KG1 (cell line): ENCODE measurements around the gene SYNGR1.

Experiments used
- DNase-seq: peaks from one replicate; lab custom pipeline; 2025; lab: John Stamatoyannopoulos, UW

Gene SYNGR1

GRCh38 chr22:39369186-39369585 lies 19.4 kb downstream of the SYNGR1 start:
- no peak for DNase-seq

- DNase-seq: no peak
These were observed 19.8 kb downstream of the SYNGR1 start for GRCh38 chr22:39369586-39369985.

GRCh38 chr22:39371732-39372131 lies 21.9 kb downstream of the SYNGR1 start:
- DNase-seq: no peak

GRCh38 chr22:39374191-39374590 lies 24.4 kb downstream of the SYNGR1 start:
- DNase-seq: no peak

GRCh38 chr22:39374801-39375200 lies 25.0 kb downstream of the SYNGR1 start:
- DNase-seq: no peak

GRCh38 chr22:39375646-39376045 lies 25.9 kb downstream of the SYNGR1 start:
- no peak for DNase-seq

GRCh38 chr22:39379756-39380730 lies 30.3 kb downstream of the SYNGR1 start:
- DNase-seq: no peak

- DNase-seq: no peak
These were observed 31.4 kb downstream of the SYNGR1 start for GRCh38 chr22:39381009-39381755.

- DNase-seq: no peak
These were observed 32.1 kb downstream of the SYNGR1 start for GRCh38 chr22:39381930-39382329.

GRCh38 chr22:39382410-39382809 lies 32.6 kb downstream of the SYNGR1 start:
- no peak for DNase-seq

GRCh38 chr22:39383841-39384625 lies 34.2 kb downstream of the SYNGR1 start:
- DNase-seq: no peak

GRCh38 chr22:39384750-39385480 lies 35.1 kb downstream of the SYNGR1 start:
- DNase-seq: no peak

- no peak for DNase-seq
These were observed 38.6 kb downstream of the SYNGR1 start for GRCh38 chr22:39388261-39389011.

GRCh38 chr22:39389420-39389819 lies 39.6 kb downstream of the SYNGR1 start:
- DNase-seq: no peak

- no peak for DNase-seq
These were observed 42.7 kb downstream of the SYNGR1 start for GRCh38 chr22:39392341-39392948.

- no peak for DNase-seq
These were observed 46.4 kb downstream of the SYNGR1 start for GRCh38 chr22:39395936-39396796.

GRCh38 chr22:39396797-39397195 lies 47.0 kb downstream of the SYNGR1 start:
- DNase-seq: no peak

- no peak for DNase-seq
These were observed 51.5 kb downstream of the SYNGR1 start for GRCh38 chr22:39401301-39401631.

GRCh38 chr22:39405346-39406085 lies 55.7 kb downstream of the SYNGR1 start:
- DNase-seq: no peak
